GM18858 (cell line): ENCODE measurements around the gene VTA1.
"Not testable (repeated sequence)": the region's sequence is repeated elsewhere in the genome, so short reads cannot be mapped to it uniquely, and the experiment has no call there.

ENCODE experiments used
- ATAC-seq: cut with Tn5 transposase; IDR thresholded peaks from one replicate; pipeline ENCODE4 v1.9.1; 2021; ENCODE audit not compliant: unreplicated experiment

Gene VTA1

DNA sequence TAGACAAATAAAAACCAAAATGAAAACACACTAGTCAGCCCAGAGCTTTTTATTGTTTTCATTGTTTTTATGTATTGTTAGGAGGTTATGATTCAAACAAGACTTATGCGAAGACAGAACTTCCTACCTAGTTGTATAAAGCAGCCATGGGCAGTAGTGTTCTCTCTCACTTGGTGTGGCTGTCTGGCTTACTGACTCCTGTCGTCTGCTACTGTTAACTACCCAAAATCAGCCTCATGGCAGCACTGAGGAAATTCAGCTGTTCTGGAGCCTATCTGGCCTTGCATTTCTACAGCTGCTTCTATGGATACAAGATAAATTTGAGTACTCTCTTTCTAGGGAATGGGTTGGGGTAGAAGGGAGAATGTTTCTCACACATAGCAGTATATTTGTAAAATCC lies 20.4 kb downstream of the VTA1 start:
- ATAC-seq, result no peak

- no peak for ATAC-seq
Measured at GRCh38 chr6:142171351-142171750, 24.3 kb downstream of the VTA1 start.

GRCh38 chr6:142172758-142173157 lies 25.7 kb downstream of the VTA1 start:
- ATAC-seq, result no peak

DNA sequence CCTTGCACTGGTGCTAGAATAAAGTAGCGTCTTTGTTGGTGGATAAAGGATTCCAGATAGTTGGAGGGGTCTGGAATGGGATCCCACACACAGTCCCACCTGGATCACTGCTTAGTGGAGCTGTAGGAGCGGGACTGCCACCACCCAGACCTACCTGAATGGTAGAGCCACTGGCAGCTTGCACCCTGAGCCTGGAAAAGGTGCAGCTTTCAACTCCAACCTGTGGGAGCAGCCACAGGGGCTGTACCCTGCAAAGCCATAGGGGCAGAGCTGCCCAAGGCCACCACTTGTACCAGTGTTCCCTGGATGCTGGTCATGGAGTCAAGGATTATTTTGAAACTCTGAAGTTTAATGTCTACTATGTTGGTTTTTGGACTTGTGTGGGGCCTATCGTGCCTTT lies 26.9 kb downstream of the VTA1 start:
- no peak for ATAC-seq

- ATAC-seq, result no peak
Measured at GRCh38 chr6:142174703-142175102, 27.6 kb downstream of the VTA1 start.

DNA sequence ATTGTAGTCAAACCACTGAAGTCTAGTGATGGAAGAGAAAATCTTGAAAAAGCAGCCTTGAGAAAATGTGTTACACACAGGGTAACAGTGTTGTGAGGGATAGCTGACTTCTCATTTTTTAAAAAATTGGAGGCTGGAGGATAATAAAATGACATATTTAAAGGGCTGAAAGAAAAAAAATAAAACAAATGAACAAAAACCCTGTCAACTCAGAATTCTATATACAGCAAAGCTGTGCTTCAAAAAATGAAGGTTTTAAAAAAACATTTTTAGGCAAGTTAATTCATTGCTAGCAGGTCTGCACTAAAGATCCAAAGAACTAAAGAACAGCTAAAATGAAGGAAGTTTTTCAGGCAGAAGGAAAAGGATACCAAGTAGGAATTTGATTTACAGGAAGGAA lies 31.1 kb downstream of the VTA1 start:
- ATAC-seq, result no peak

- ATAC-seq, result no peak
Measured at GRCh38 chr6:142182004-142182403, 34.9 kb downstream of the VTA1 start.

DNA sequence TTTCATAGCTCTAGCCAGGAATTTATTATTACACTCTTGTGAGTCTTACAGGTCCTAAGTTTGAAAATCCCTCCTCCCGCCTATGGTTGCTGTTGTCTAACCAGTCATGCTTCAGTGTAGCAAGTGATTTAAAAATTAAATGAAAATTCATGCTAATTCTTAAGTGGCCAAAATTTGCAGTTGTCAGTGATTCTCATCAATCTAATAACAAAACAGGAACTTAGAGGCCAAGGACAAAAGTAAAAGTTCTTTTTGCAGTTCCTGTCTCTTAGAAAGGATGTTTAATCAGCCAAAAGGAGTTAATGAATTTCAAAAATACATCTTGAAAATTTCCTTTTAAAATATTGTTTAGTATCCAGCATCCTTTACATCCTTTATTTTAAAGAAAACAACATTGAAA lies 36.3 kb downstream of the VTA1 start:
- ATAC-seq, result no peak

GRCh38 chr6:142184307-142184706 lies 37.2 kb downstream of the VTA1 start:
- ATAC-seq, result no peak

DNA sequence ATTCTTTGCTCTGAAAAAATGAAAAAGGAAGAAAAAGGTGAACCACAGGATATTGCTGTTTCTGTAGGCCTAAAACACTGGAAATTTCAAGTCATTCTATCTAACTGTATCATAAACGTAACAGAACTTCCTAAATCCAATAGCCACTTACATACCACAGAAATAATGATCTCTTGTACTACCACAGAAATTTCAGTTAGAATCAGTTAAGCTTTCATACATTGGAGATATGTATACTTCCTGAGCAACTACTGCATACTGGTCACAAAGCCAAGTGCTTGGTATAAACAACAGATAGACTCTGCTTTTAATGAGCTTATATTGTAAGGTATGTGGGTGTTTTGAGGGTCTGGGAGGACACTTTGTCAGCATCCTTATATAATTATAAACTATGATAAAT lies 38.6 kb downstream of the VTA1 start:
- no peak for ATAC-seq

DNA sequence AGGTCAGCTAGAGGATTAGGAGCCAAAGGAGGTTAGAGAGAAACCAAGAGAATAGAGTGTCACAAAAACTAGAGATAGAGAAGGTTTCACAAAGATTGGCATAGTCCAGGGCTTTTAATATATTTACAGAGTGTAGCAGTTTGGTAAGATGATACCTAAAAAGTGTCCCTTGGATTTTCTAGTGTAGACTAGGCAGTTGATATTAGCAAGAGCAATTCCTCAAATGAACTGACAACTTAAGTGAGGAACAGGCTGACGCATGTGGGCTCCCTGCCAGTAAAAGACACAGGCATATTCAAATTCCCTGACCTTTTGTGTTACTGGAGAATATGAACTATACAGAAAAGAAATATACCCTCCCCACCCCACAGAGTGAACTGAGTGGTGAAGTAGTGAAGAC lies 40.1 kb downstream of the VTA1 start:
- no peak for ATAC-seq

- ATAC-seq, result not testable (repeated sequence)
Measured at GRCh38 chr6:142188341-142188740, 41.3 kb downstream of the VTA1 start.

- no peak for ATAC-seq
Measured at GRCh38 chr6:142189057-142189456, 42.0 kb downstream of the VTA1 start.

GRCh38 chr6:142192343-142192742 lies 45.3 kb downstream of the VTA1 start:
- ATAC-seq, result no peak

DNA sequence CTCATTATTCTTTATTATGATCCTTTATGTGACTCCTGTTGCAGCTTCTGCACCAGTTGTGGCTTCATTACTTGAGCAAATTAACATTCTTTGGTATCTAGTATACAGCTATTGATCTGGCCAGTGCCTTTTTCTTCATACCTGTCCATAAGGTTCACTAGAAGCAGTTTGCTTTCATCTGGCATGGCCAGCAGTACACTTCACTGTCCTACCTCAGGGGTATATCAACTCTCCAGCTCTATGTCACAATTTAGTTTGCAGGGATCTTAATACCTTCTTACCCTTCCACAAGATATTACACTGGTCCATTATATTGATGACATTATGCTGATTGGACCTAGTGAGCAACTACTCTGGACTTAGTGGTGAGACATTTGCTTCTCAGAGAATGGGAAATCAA lies 46.6 kb downstream of the VTA1 start:
- ATAC-seq, result no peak

- no peak for ATAC-seq
Measured at GRCh38 chr6:142195862-142196541, 48.9 kb downstream of the VTA1 start.

GRCh38 chr6:142200846-142201628 lies 54.0 kb downstream of the VTA1 start:
- no peak for ATAC-seq

DNA sequence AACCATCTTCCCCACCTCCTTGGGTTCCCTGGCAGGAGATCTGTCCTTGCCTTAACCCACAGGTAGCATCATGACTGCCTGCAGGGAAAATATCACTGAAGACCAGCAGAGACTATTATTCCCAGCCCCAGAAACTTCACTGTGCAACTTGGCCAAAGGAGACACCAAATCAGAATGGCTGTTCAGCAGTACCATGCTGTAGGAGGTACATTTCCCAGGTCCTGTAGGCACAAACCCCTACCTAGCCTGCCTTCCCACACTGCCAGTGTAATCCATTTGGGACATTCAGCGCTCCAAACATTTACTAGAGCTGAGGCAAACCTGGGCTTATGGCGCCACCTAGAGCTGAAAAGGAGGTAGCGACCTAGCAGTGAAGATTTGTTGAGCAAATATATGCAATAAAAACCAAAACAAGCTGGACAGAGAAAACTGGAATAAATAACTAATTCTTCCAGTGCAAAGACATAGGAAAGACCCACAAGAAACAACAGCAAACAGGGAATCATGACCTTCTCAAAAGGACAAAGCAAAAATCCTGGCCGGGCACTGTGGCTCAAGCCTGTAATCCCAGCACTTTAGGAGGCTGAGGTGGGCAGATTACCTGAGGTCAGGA lies 60.3 kb downstream of the VTA1 start:
- ATAC-seq, result peak; percentile 69

DNA sequence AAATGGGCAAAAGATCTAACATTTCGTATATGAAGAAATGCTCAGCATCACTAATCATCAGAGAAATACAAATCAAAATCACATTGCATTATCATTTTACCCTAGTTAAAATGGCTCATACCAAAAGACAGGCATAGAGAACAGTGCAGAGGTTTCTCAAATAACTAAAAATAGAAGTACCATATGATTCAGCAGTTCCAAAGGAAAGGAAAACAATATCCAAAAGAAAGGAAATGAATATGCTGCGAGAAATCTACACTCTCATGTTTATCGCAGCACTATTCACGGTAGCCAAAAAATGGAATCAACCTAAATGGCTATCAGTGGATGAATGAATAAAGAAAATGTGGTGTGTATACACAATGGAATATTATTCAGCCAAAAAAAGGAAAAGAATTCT lies 63.5 kb downstream of the VTA1 start:
- ATAC-seq, result no peak

- ATAC-seq, result no peak
Measured at GRCh38 chr6:142213402-142213801, 66.3 kb downstream of the VTA1 start.

DNA sequence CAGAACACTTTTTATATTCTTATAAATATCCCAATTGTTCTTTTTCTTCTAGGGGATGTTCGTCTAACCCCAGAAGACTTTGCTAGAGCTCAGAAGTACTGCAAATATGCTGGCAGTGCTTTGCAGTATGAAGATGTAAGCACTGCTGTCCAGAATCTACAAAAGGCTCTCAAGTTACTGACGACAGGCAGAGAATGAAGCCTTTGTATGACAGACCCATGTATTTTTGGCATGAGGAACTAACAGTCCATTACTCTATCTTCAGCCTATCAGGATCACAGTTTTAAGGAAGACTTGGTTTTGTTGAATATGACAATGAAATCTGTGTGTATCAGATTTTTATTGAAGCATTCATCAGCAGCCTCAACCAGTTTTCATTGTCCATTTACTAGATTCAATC lies 71.4 kb downstream of the VTA1 start:
- no peak for ATAC-seq

- no peak for ATAC-seq
Measured at GRCh38 chr6:142222022-142222421, 75.0 kb downstream of the VTA1 start.
